ENCODE data around the gene USP14.

DNA sequence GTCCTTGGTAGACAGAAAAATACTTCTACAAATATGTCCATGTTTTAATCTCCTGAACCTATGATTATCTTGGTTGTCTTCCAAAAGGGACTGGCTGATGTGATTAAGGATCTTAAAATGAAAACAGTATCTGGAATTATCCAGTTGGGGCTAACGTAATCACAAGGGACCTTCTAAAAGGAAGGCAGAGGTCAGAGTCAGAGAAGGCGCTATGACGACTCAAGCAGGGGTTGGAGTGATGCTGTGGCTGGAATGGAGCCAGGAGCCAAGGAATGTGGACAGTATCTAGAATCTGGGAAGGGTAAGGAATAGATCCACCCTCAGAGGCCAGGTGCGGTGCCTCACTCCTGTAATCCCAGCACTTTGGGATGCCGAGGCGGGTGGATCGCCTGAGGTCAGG lies 4.2 kb upstream of the USP14 start:
- TF ChIP-seq, protein P1, sequence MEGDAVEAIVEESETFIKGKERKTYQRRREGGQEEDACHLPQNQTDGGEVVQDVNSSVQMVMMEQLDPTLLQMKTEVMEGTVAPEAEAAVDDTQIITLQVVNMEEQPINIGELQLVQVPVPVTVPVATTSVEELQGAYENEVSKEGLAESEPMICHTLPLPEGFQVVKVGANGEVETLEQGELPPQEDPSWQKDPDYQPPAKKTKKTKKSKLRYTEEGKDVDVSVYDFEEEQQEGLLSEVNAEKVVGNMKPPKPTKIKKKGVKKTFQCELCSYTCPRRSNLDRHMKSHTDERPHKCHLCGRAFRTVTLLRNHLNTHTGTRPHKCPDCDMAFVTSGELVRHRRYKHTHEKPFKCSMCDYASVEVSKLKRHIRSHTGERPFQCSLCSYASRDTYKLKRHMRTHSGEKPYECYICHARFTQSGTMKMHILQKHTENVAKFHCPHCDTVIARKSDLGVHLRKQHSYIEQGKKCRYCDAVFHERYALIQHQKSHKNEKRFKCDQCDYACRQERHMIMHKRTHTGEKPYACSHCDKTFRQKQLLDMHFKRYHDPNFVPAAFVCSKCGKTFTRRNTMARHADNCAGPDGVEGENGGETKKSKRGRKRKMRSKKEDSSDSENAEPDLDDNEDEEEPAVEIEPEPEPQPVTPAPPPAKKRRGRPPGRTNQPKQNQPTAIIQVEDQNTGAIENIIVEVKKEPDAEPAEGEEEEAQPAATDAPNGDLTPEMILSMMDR (conservative IDR thresholded peaks at IDR 0.05; ENCODE audit: low read length), result no peak
- TF ChIP-seq EZH2phosphoT487 (IDR thresholded peaks at IDR 0.05; ENCODE audit: borderline replicate concordance, low read depth, low read length), result no peak

All from OCI-LY7 (cell line).